Inflammatory macrophage (primary cell): ENCODE data around the gene SLF1.

Experiments used
- DNase-seq, 2 donors: peaks; one replicate each; pipeline ENCODE4 v3.0.0-alpha.2; 2020 to 2022

Gene SLF1

GRCh38 chr5:94715768-94716167 is 97.3 kb downstream of the SLF1 start:
- DNase-seq: no peak

- no peak for DNase-seq
Measured at GRCh38 chr5:94725142-94725541, 106.7 kb downstream of the SLF1 start.

- no peak for DNase-seq
Measured at GRCh38 chr5:94731471-94731870, 113.0 kb downstream of the SLF1 start.

GRCh38 chr5:94736498-94736897 is 118.0 kb downstream of the SLF1 start:
- DNase-seq: no peak

GRCh38 chr5:94740286-94740685 is 121.8 kb downstream of the SLF1 start:
- no peak for DNase-seq

- no peak for DNase-seq
Measured at GRCh38 chr5:94742852-94743251, 124.4 kb downstream of the SLF1 start.

GRCh38 chr5:94744906-94745305 is 126.4 kb downstream of the SLF1 start:
- DNase-seq: peak; percentile 26 to 67

- DNase-seq: peak; percentile 30 to 60
Measured at GRCh38 chr5:94745786-94746730, 127.6 kb downstream of the SLF1 start.

GRCh38 chr5:94746731-94747124 is 128.3 kb downstream of the SLF1 start:
- DNase-seq: peak; percentile 45
